HepG2 (cell line): ENCODE measurements around the gene SMIM41. TPM values are rescaled to one million over a fixed set of nuclear protein-coding genes. Genes with fewer than 3 reads are reported as not detected.

ENCODE experiments used
- ATAC-seq: fragments of 200-7000 bp; cut with Tn5 transposase; 3 replicates; pipeline ENCODE4 v1.9.1; 2020; ENCODE audit warnings: mild to moderate bottlenecking, moderate library complexity
- BruUV-seq: library from RNA; stranded (reverse); fragments of 400-500 nt; replicated peaks from 2 replicates; lab custom pipeline; 2021; lab: Mats Ljungman, UMichigan
- CTCF ChIA-PET: fragments of 300-600 bp; formaldehyde crosslinking; extraction: SDS; loops from one replicate; lab custom pipeline; 2021; ENCODE audit warnings: low total read pairs, inconsistent platforms, low intra/inter-chr PET ratio; lab: Yijun Ruan, JAX
- POLR2A ChIA-PET: fragments of 350-600 bp; sonication (Branson Sonifier 250); formaldehyde crosslinking; loops from one replicate; lab custom pipeline; 2020; ENCODE audit warnings: antibody characterized with exemption, inconsistent platforms; lab: Yijun Ruan, JAX
- DNase-seq: peaks from one replicate; pipeline ENCODE4 v3.0.0-alpha.2; 2015; ENCODE audit warnings: low spot score
- FAIRE-seq: peaks from 3 replicates; lab custom pipeline; 2011; peaks lifted over from hg19 to GRCh38; lab: Jason Lieb, UNC
- H2AFZ ChIP-seq: one replicate; pipeline ENCODE4 v1.6.1; 2011; ENCODE audit warnings: low read length, inconsistent platforms
- H3K27ac ChIP-seq: fragments of 300-600 bp; 3 replicates; pipeline ENCODE4 v1.8.0; 2011; ENCODE audit warnings: mixed run types, mild to moderate bottlenecking, mixed read lengths, low read length, inconsistent platforms; ENCODE audit not compliant: insufficient read depth; ENCODE audit errors: extremely low read length
- H3K27me3 ChIP-seq, 2 experiments: fragments of 200-600 bp in 1 of 2; 2 replicates in 1 of 2; 3 replicates in 1 of 2; pipeline versions ENCODE4 v1.6.0 to v1.8.0; 2011; ENCODE audit warnings: low read length in 2 of 2, mild to moderate bottlenecking in 2 of 2, moderate library complexity in 2 of 2, inconsistent platforms in 1 of 2; ENCODE audit not compliant: insufficient read depth in 2 of 2, control insufficient read depth in 1 of 2
- H3K36me3 ChIP-seq, 2 experiments: fragments of 200-600 bp in 1 of 2; replicated peaks in 1 of 2; 2 replicates in 1 of 2; 3 replicates in 1 of 2; pipeline versions ENCODE4 v1.5.1 to v1.8.0; 2011; ENCODE audit warnings: low read length in 2 of 2, inconsistent platforms in 1 of 2; ENCODE audit not compliant: insufficient read depth in 2 of 2, control insufficient read depth in 1 of 2
- H3K4me1 ChIP-seq: 2 replicates; pipeline ENCODE4 v1.5.1; 2012; ENCODE audit warnings: low read length, inconsistent platforms; ENCODE audit not compliant: insufficient read depth
- H3K4me2 ChIP-seq: 2 replicates; pipeline ENCODE4 v1.6.0; 2011; ENCODE audit warnings: low read depth, low read length, inconsistent platforms
- H3K4me3 ChIP-seq, 3 experiments: fragments of 200-600 bp in 1 of 3; sonication (generic), shearing (Covaris generic) in 1 of 3; replicated peaks in 1 of 3; 2 replicates each; pipeline ENCODE4 v1.5.1; 2011 to 2016; ENCODE audit warnings: low read length in 3 of 3, inconsistent platforms in 2 of 3, low read depth in 2 of 3, mild to moderate bottlenecking in 2 of 3, control low read depth in 1 of 3, mixed read lengths in 1 of 3; ENCODE audit not compliant: insufficient read depth in 1 of 3
- H3K79me2 ChIP-seq: one replicate; pipeline ENCODE4 v1.6.1; 2011; ENCODE audit warnings: low read length, inconsistent platforms; ENCODE audit not compliant: insufficient read depth
- H3K9ac ChIP-seq: 2 replicates; pipeline ENCODE4 v1.6.0; 2011; ENCODE audit warnings: mild to moderate bottlenecking, low read depth, low read length, inconsistent platforms; ENCODE audit not compliant: insufficient read depth
- H3K9me3 ChIP-seq: 2 replicates; pipeline ENCODE4 v1.5.1; 2012; ENCODE audit warnings: mild to moderate bottlenecking, low read length
- H4K20me1 ChIP-seq: 2 replicates; pipeline ENCODE4 v1.6.0; 2011; ENCODE audit warnings: inconsistent platforms, mild to moderate bottlenecking, low read length, moderate library complexity; ENCODE audit not compliant: insufficient read depth
- BATF2 ChIP-seq: sonication (generic); formaldehyde crosslinking; IDR thresholded peaks from 2 replicates; pipeline ENCODE4 v1.8.0; 2022; ENCODE audit warnings: mild to moderate bottlenecking, missing genetic modification reagents, moderate library complexity
- BRF2 ChIP-seq: sonication (generic); formaldehyde crosslinking; IDR thresholded peaks from 2 replicates; pipeline ENCODE4 v1.8.1; 2022; ENCODE audit warnings: mild to moderate bottlenecking, missing genetic modification reagents
- CBFB ChIP-seq: sonication (generic); formaldehyde crosslinking; IDR thresholded peaks from 2 replicates; pipeline ENCODE4 v1.4.0; 2020; ENCODE audit warnings: missing genetic modification reagents
- CEBPB ChIP-seq: IDR thresholded peaks from 2 replicates; pipeline ENCODE4 v1.6.1; 2011; ENCODE audit warnings: low read depth, low read length, improper control_type of control experiment, borderline replicate concordance
- DNMT1 ChIP-seq: sonication (generic); formaldehyde crosslinking; IDR thresholded peaks from 2 replicates; pipeline ENCODE4 v1.5.1; 2020; ENCODE audit warnings: mild to moderate bottlenecking, missing genetic modification reagents
- HOMEZ ChIP-seq: IDR thresholded peaks from 2 replicates; pipeline ENCODE4 v1.6.1; 2016; ENCODE audit warnings: low read depth
- MTA3 ChIP-seq: sonication (generic); formaldehyde crosslinking; IDR thresholded peaks from 2 replicates; pipeline ENCODE4 v1.4.0; 2020; ENCODE audit warnings: missing genetic modification reagents
- MTERF4 ChIP-seq: sonication (generic); formaldehyde crosslinking; IDR thresholded peaks from 2 replicates; pipeline ENCODE4 v1.8.0; 2023; ENCODE audit warnings: mild to moderate bottlenecking, missing genetic modification reagents
- NCOA5 ChIP-seq: sonication (generic); formaldehyde crosslinking; IDR thresholded peaks from 2 replicates; pipeline ENCODE4 v1.4.0; 2020; ENCODE audit warnings: missing genetic modification reagents
- NPAS2 ChIP-seq: sonication (generic); formaldehyde crosslinking; IDR thresholded peaks from 2 replicates; pipeline ENCODE4 v1.8.0; 2022; ENCODE audit warnings: mild to moderate bottlenecking, missing genetic modification reagents, borderline replicate concordance
- RORA ChIP-seq: sonication (generic); formaldehyde crosslinking; IDR thresholded peaks from 2 replicates; pipeline ENCODE4 v1.5.0; 2020; ENCODE audit warnings: mild to moderate bottlenecking, missing genetic modification reagents, moderate library complexity
- SATB2 ChIP-seq: sonication (generic); formaldehyde crosslinking; IDR thresholded peaks from 2 replicates; pipeline ENCODE4 v1.5.0; 2020; ENCODE audit warnings: missing genetic modification reagents
- SMAD1 ChIP-seq: sonication (generic); formaldehyde crosslinking; IDR thresholded peaks from 2 replicates; pipeline ENCODE4 v1.4.0; 2020; ENCODE audit warnings: missing genetic modification reagents, low read depth, mild to moderate bottlenecking, borderline replicate concordance
- SOX13 ChIP-seq, 3 experiments: fragments of 450-650 bp in 1 of 3; sonication (generic) in 1 of 3; formaldehyde crosslinking in 1 of 3; IDR thresholded peaks in 2 of 3; conservative IDR thresholded peaks in 1 of 3; 2 replicates each; pipeline versions ENCODE4 v1.5.0 to v1.6.1; 2016 to 2020; ENCODE audit warnings: antibody characterized with exemption in 1 of 3, mild to moderate bottlenecking in 1 of 3, missing compliant biosample characterization in 1 of 3, missing genetic modification reagents in 1 of 3, moderate library complexity in 1 of 3
- SOX6 ChIP-seq, 2 experiments: fragments of 450-650 bp in 1 of 2; sonication (generic) in 1 of 2; formaldehyde crosslinking in 1 of 2; IDR thresholded peaks; 2 replicates each; pipeline versions ENCODE4 v1.4.0 to v1.6.1; 2017 to 2020; ENCODE audit warnings: antibody characterized with exemption in 1 of 2, mild to moderate bottlenecking in 1 of 2, missing genetic modification reagents in 1 of 2
- WIZ ChIP-seq: sonication (generic); formaldehyde crosslinking; IDR thresholded peaks from 2 replicates; pipeline ENCODE4 v1.5.1; 2020; ENCODE audit warnings: mild to moderate bottlenecking, missing genetic modification reagents
- ZNF451 ChIP-seq: sonication (generic); formaldehyde crosslinking; IDR thresholded peaks from 2 replicates; pipeline ENCODE4 v1.5.0; 2020; ENCODE audit warnings: mild to moderate bottlenecking, missing genetic modification reagents
- WGBS: methylation state at CpG from one replicate; pipeline ENCODE4 v1.1.6; 2017; ENCODE audit warnings: low lambda C conversion rate; 5-methylcytosine and 5-hydroxymethylcytosine counted together
- in situ Hi-C: cut with HindIII; loops from 2 replicates; pipeline ENCODE4 v1.10.0; 2017; ENCODE audit warnings: low pct_unique_long_range_greater_than_20kb; ENCODE audit not compliant: extremely low pct_ligation_motif_present
- intact Hi-C: fragments of 100-400 bp; cut with micrococcal nuclease; formaldehyde crosslinking; loops from one replicate; pipeline ENCODE4 v1.10.0; 2022; ENCODE audit not compliant: unreplicated experiment
- polyA plus RNA-seq, 8 experiments: library from polyadenylated mRNA; depleted of rRNA in 3 of 8; stranded (reverse) in 7 of 8; unstranded in 1 of 8; fragments of >200 nt; fragmentation: Illumina TruSeq in 4 of 8; extraction: Trizol in 4 of 8; gene quantifications; 2 replicates each; pipeline versions ENCODE4 v1.2.1 to v1.2.3, GENCODE V29; 2011 to 2016; ENCODE audit warnings: low read depth in 4 of 8, missing spikeins in 1 of 8, mixed read lengths in 1 of 8; ENCODE audit not compliant: insufficient read depth in 1 of 8
- total RNA-seq, 5 experiments: library from RNA; depleted of rRNA; stranded (reverse); fragments of >200 nt; fragmentation: Illumina TruSeq; extraction: Trizol; gene quantifications; 2 replicates each; pipeline ENCODE4 v1.2.3, GENCODE V29; 2016; ENCODE audit warnings: low read depth in 1 of 5
- TF ChIP-seq, protein P1 (sequence below): sonication (generic); formaldehyde crosslinking; IDR thresholded peaks from 2 replicates; pipeline ENCODE4 v1.4.0; 2020; ENCODE audit warnings: mild to moderate bottlenecking, low read depth, missing genetic modification reagents

SMIM41 gene
- total and polyA plus RNA-seq, 2 of the 13 experiments (the other 11 are each of a cell fraction or from before 2014, with no cell fraction given), result not detected

GRCh38 chr12:52049688-52050087, 29.8 kb upstream of the SMIM41 start:
- CTCF ChIA-PET, result no interaction called here
- TF ChIP-seq BRF2 (CRISPR knock-in tag), result no peak
- TF ChIP-seq, protein P1, sequence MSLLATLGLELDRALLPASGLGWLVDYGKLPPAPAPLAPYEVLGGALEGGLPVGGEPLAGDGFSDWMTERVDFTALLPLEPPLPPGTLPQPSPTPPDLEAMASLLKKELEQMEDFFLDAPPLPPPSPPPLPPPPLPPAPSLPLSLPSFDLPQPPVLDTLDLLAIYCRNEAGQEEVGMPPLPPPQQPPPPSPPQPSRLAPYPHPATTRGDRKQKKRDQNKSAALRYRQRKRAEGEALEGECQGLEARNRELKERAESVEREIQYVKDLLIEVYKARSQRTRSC (CRISPR knock-in tag), result no peak
- no peak for TF ChIP-seq DNMT1 (CRISPR knock-in tag)
- no peak for TF ChIP-seq MTERF4 (CRISPR knock-in tag)
- no peak for TF ChIP-seq SATB2 (CRISPR knock-in tag)
- TF ChIP-seq CEBPB, result no peak
- no peak for TF ChIP-seq WIZ (CRISPR knock-in tag)
- TF ChIP-seq SOX13 (IDR thresholded peaks at IDR 0.05), result no peak
- TF ChIP-seq SOX13 (CRISPR knock-in tag; conservative IDR thresholded peaks at IDR 0.05 in 1 of 2, IDR thresholded peaks at IDR 0.05 in 1 of 2), result no peak
- no peak for TF ChIP-seq MTA3 (CRISPR knock-in tag)
- TF ChIP-seq SOX6 (IDR thresholded peaks at IDR 0.05), result no peak
- no peak for TF ChIP-seq SOX6 (CRISPR knock-in tag; IDR thresholded peaks at IDR 0.05)
- no peak for TF ChIP-seq RORA (CRISPR knock-in tag)
- no peak for TF ChIP-seq HOMEZ (CRISPR knock-in tag)
- TF ChIP-seq CBFB, result no peak
- no peak for TF ChIP-seq NCOA5 (CRISPR knock-in tag)
- TF ChIP-seq BATF2 (CRISPR knock-in tag), result no peak
- TF ChIP-seq SMAD1, result no peak
- no peak for TF ChIP-seq NPAS2 (CRISPR knock-in tag)
- no peak for TF ChIP-seq ZNF451 (CRISPR knock-in tag)

More at GRCh38 chr12:52049688-52050087, 29.8 kb upstream of the SMIM41 start:
- H3K4me3 ChIP-seq, result no peak overlapping the region; a peak in 2 of 6 replicates
- peaks cover 21% of the 10 kb centered on the region for H3K79me2 ChIP-seq
- DNase-seq (no peak), ATAC-seq (no peak), FAIRE-seq (no peak)
- intact Hi-C loops (loop anchor here (2.0 kb wide), 2 partner anchors 13 to 21 kb away; no protein-coding TSS in a partner anchor), in situ Hi-C loops (no loop called here)
- H3K9me3 ChIP-seq, result no peaks in the 10 kb centered on the region
- 91% methylated on average over 5 of the region's 5 CpGs for WGBS
- POLR2A ChIA-PET, result interaction anchor here (2.4 kb wide), 1 partner anchor 17 kb away, joined by 34 read pairs; no protein-coding TSS in a partner anchor
- no peak overlapping the region for H3K27ac ChIP-seq
- peaks cover 62% of the 10 kb centered on the region for H3K4me1 ChIP-seq
- H4K20me1 ChIP-seq, result peaks cover 7% of the 10 kb centered on the region; the same call in 1 of the 2 replicates
- BruUV-seq, result no TSS peak
- H3K36me3 ChIP-seq, result peaks cover 1 to 9% of the 10 kb centered on the region in 2 experiments; a peak in 2 of 5 replicates
- H2AFZ ChIP-seq, result no peak overlapping the region
- H3K9ac ChIP-seq, result peak overlapping the region; percentile 93; the same call in 1 of the 2 replicates
- no peaks in the 10 kb centered on the region; a peak in 1 of 5 replicates for H3K27me3 ChIP-seq
- peak overlapping the region; percentile 100; the same call in 1 of the 2 replicates for H3K4me2 ChIP-seq
